Raji (cell line): ENCODE results near the gene CCL20.

Experiments used
- POLR2A ChIP-seq: IDR thresholded peaks from 2 replicates; pipeline ENCODE4 v1.6.1; 2011; ENCODE audit warnings: low read depth, low read length, control low read depth; ENCODE audit not compliant: insufficient read depth

The CCL20 gene

DNA sequence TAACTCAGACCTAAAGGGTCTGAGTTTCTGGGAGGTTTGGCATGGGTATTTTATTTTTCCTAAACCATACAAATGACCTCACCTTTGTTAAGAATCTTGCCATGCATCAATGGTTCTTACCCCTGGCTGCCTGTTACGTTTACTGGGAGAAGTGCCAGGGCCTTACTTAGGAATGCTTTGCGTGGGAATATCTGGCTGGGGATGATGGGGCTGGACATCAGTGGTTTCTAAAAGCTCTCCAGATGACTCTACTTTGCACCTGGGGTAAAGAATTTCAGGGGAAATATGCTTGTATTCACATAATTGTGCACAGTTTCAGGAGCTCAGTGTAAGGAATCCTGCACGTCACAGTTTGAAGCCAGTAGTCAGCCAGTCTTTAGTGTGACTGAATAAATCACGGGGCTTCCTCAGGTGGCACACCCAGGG is 39.6 kb downstream of the CCL20 start:
- no peak for TF ChIP-seq POLR2A

- TF ChIP-seq POLR2A: no peak
Observed at GRCh38 chr2:227853765-227854271, 40.2 kb downstream of the CCL20 start.

DNA sequence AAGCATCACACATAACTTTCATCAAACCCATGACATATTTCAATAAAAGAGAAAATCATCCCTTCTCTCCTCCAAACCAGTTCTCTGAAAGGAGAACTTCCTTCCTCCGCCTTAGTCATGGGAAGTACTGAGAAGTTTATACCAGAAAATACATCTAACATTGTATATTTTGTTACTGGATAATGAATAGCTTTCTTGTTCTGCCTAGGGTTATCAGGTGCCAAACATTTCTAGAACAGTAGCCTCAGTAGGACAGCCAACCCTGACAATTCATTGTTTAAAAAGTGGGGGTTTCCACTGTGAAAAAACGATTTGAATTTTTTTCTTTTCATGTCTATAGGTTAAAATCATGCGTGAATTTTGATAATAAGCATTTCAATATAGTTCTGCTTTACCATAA is 41.8 kb downstream of the CCL20 start:
- no peak for TF ChIP-seq POLR2A

DNA sequence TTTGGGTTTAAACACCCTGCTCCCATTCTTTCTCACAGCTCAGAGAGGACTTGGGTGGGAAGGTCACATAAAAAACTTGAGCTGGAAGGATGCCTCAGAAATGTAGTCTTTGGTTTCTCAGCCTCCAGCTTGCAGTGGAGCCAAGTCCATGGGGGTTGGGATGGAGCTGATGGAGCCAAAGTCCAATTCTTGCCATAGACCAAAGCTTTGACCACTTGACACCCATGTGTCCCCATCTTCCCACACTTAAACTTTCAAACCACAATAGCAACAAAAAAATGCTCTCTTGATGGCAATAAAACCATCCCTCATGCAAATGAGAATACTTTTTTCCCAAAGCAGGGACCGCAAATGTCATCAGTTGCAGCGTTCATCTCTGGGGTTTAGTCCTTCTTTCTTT is 43.1 kb downstream of the CCL20 start:
- TF ChIP-seq POLR2A: no peak

- no peak for TF ChIP-seq POLR2A
Observed at GRCh38 chr2:227860221-227860641, 46.6 kb downstream of the CCL20 start.

GRCh38 chr2:227861011-227861410 is 47.4 kb downstream of the CCL20 start:
- TF ChIP-seq POLR2A: no peak

DNA sequence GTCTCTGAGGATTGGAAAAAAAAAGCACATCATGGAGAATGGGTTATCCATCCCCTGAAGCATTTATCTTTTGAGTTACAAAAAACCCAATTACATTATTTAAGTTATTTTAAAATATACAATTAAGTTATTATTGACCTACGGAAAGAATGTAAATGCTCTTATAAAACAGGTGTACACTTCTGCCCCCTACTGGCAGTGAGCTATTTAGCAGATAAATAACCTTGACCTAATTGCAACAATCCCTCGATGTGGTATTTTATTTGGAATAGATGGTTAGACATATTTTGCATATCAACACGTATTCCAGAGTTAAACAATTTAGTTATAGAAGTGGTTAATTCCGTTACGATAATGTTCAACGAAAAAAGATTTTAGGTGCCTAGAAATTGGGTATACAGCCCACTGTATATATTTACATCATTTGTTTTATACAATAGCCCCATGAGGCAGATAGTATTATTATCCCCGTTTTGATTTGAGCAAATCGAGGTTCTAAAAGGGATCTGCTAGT is 48.6 kb downstream of the CCL20 start:
- TF ChIP-seq POLR2A: no peak

DNA sequence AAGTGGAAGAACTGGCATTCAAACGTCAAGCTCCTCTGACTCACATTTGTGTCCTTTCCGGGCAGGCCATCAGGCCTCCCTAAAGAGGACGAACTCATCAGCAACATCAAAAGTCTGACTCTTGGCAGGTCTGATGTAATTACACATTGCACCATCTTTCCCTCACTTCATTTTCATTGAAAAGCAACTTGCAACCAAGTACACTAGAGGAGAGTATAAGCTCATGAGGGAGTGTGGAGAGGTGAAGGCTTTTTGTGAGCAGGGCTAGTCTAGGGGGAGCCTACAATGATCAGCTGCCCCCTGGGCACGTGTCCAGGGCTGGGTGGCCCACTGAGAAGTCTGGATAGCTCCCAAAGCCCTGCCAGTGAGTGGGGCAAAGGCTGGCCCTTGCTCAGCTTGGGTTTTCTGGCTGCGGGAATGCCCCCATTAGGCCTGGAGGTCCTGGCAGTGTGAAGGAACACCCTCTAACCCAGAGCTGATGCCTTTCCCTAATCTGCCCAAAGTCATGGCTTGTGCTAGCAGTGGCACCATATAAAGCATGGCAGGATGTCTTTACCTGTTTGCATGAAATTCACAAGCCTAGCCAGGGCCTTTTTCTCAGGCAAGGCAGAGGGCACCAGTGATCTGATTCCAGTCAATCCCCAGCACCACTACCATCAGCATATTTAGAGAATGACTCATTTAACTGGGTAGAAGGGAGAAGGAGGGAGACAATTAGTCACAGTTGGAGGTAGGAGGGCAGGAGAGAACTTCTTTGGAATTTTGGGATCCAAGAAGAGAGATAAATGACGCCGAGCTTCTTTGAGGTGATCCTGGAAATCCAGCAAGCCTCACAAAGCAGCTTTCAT is 49.3 kb downstream of the CCL20 start:
- no peak for TF ChIP-seq POLR2A

GRCh38 chr2:227864161-227864756 is 50.6 kb downstream of the CCL20 start:
- no peak for TF ChIP-seq POLR2A

GRCh38 chr2:227865291-227865690 is 51.6 kb downstream of the CCL20 start:
- TF ChIP-seq POLR2A: no peak
